BLaER1 (cell line): Measurements from ENCODE around the gene STX1B.

ENCODE experiments used
- H3K27ac ChIP-seq: shearing (Covaris generic); formaldehyde crosslinking; 2 replicates; pipeline ENCODE4 v1.8.1; 2022
- H3K27me3 ChIP-seq: shearing (Covaris generic); formaldehyde crosslinking; 2 replicates; pipeline ENCODE4 v1.8.1; 2022
- H3K36me3 ChIP-seq: shearing (Covaris generic); formaldehyde crosslinking; 2 replicates; pipeline ENCODE4 v1.8.1; 2022
- H3K4me1 ChIP-seq: shearing (Covaris generic); formaldehyde crosslinking; 2 replicates; pipeline ENCODE4 v1.8.1; 2022
- H3K4me2 ChIP-seq: shearing (Covaris generic); formaldehyde crosslinking; 2 replicates; pipeline ENCODE4 v1.8.1; 2022
- H3K4me3 ChIP-seq: shearing (Covaris generic); formaldehyde crosslinking; 2 replicates; pipeline ENCODE4 v1.8.1; 2022
- H3K9ac ChIP-seq: shearing (Covaris generic); formaldehyde crosslinking; 2 replicates; pipeline ENCODE4 v1.8.1; 2022
- H3K9me3 ChIP-seq: shearing (Covaris generic); formaldehyde crosslinking; 2 replicates; pipeline ENCODE4 v1.8.1; 2022
- H4K20me1 ChIP-seq: shearing (Covaris generic); formaldehyde crosslinking; 2 replicates; pipeline ENCODE4 v1.8.1; 2022
- Cebpa-rat ChIP-seq: shearing (Covaris generic); IDR thresholded peaks from 2 replicates; pipeline ENCODE4 v1.8.1; 2022

STX1B gene

DNA sequence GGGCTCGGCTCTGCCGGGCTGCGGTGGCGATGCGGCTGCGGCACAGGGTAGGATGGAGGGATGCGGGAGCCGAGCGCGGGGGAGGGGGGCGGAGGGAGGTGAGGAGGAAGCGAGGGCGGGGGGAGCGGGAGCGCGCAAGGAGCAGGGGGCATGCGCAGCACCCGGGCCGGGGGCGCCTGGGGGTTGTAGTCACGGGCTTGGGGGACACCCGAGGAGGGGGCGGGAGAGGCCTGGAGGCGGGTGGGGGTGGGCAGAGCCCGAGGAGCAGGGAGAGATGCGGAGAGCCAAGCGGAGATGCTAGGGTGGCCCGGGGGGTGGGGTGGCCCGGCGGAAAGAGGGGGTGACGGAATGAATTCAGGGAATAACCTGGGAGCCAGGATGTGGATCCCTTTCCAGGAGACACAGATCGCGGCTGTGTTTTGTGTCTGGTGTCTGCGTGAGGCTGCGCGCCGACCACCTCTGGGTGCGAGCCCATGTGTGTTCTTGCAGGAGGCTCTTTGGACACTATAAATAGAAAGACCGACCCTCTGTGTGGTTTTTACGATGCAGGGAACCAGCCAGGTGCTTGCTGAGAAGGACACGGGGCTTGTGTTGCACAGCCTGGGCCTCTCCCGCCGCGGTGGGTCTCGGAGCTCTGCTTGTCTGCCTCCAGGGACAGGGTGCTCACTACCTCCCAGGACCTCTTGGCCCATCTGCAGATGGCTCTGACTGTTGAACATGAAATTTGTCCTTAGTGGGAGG, at the start of gene STX1B:
STX1B (minus strand) TSS at position 54 of the 741 bp plus-strand sequence. CDS start 242 bp downstream, outside the sequence.
- H4K20me1 ChIP-seq: no peaks in the 10 kb centered on the region
- H3K9ac ChIP-seq: 0 out of 2 replicates have a peak within 1 kb of the TSS, but pooled peaks have one; percentile 24
- H3K4me3 ChIP-seq: peak within 1 kb of the TSS; percentile 62
- peaks cover 14% of the 10 kb centered on the region; the same call in 1 of the 2 replicates for H3K27me3 ChIP-seq
- peak within 1 kb of the TSS; percentile 76 for H3K4me2 ChIP-seq
- no peaks in the 10 kb centered on the region for H3K9me3 ChIP-seq
- no peaks in the 10 kb centered on the region for H3K36me3 ChIP-seq
- no peak for TF ChIP-seq Cebpa-rat
- no peak within 1 kb of the TSS for H3K27ac ChIP-seq
- peaks cover 37% of the 10 kb centered on the region for H3K4me1 ChIP-seq

GRCh38 chr16:31055613-31056012, 45.2 kb upstream of the STX1B start:
- Histone ChIP-seq H4K20me1 (no peaks in the 10 kb centered on the region), H3K27me3 (no peaks in the 10 kb centered on the region), H3K4me2 (no peak overlapping the region), H3K4me3 (no peak overlapping the region), H3K4me1 (no peaks in the 10 kb centered on the region), H3K9me3 (no peaks in the 10 kb centered on the region), H3K9ac (no peak overlapping the region), H3K36me3 (peaks cover 29% of the 10 kb centered on the region), H3K27ac (no peak overlapping the region)
- TF ChIP-seq Cebpa-rat: no peak

GRCh38 chr16:31052114-31052513, 41.7 kb upstream of the STX1B start:
- H3K4me3 ChIP-seq: no peak overlapping the region
- no peaks in the 10 kb centered on the region for H4K20me1 ChIP-seq
- no peaks in the 10 kb centered on the region for H3K27me3 ChIP-seq
- H3K4me1 ChIP-seq: no peaks in the 10 kb centered on the region
- no peak overlapping the region for H3K9ac ChIP-seq
- TF ChIP-seq Cebpa-rat: no peak
- no peak overlapping the region for H3K4me2 ChIP-seq
- H3K9me3 ChIP-seq: no peaks in the 10 kb centered on the region
- no peak overlapping the region for H3K27ac ChIP-seq
- H3K36me3 ChIP-seq: no peaks in the 10 kb centered on the region; the same call in 1 of the 2 replicates

DNA sequence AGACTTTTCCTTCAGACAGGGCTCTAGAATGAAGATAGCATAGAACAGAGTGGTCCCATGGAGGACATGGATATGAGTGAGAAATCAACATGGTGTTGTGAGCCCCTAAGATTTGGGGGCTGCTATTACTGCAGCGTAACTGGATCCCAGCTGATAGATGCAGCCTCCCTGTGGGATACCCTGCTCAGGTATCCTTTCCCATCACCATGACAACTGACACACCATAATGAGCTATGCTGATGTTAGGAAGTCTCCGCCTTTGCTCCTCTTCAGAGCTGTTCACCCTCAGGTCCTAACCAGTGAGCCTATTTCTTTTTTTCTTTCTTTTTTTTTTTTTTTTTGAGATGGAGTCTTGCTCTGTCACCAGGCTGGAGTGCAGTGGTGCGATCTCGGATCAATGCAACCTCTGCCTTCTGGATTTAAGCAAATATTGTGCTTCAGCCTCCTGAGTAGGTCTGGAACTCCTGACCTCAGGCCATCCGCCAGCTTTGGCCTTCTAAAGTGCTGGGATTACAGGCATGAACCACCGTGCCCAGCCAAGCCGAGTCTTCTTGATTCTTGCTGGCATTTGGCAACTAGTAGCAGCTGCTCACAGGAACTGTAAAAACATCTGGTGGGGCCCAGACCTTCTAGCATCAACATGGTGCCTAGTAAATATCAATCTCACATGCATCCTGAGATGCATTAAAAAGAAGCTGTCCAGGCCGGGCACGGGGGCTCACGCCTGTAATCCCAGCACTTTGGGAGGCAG, 40.0 kb upstream of the STX1B start:
- Histone ChIP-seq H4K20me1 (no peaks in the 10 kb centered on the region), H3K4me3 (no peak overlapping the region), H3K4me1 (no peaks in the 10 kb centered on the region), H3K9ac (no peak overlapping the region), H3K27me3 (no peaks in the 10 kb centered on the region), H3K27ac (no peak overlapping the region), H3K36me3 (no peaks in the 10 kb centered on the region), H3K9me3 (no peaks in the 10 kb centered on the region), H3K4me2 (no peak overlapping the region)
- TF ChIP-seq Cebpa-rat: no peak

GRCh38 chr16:31043898-31044481, 33.6 kb upstream of the STX1B start:
- no peak overlapping the region for H3K9ac ChIP-seq
- no peak overlapping the region for H3K4me3 ChIP-seq
- H3K27ac ChIP-seq: no peak overlapping the region
- H3K36me3 ChIP-seq: peaks cover 48% of the 10 kb centered on the region
- no peaks in the 10 kb centered on the region for H3K9me3 ChIP-seq
- no peaks in the 10 kb centered on the region for H3K4me1 ChIP-seq
- no peaks in the 10 kb centered on the region for H4K20me1 ChIP-seq
- no peak for TF ChIP-seq Cebpa-rat
- H3K27me3 ChIP-seq: no peaks in the 10 kb centered on the region
- H3K4me2 ChIP-seq: no peak overlapping the region

DNA sequence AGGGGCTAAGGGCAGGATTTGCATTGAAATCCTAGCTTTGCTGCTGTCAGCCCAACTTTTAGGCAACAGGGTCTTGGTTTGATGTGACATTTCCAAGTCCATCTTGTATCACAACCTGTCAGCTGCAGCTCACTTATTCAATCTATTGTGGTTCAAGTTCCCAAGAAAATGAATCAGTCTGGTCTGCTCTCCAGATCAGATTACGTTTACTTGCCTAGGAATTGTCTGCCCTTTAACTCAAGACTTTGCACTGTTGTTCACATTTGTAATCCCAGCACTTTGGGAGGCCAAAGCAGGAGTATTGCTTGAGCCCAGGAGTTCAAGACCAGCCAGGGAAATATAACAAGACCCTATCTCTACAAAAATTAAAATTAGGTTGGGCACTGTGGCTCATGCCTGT, 32.9 kb upstream of the STX1B start:
- H3K36me3 ChIP-seq: peaks cover 55% of the 10 kb centered on the region
- no peak overlapping the region for H3K27ac ChIP-seq
- H3K27me3 ChIP-seq: no peaks in the 10 kb centered on the region
- H4K20me1 ChIP-seq: no peaks in the 10 kb centered on the region
- H3K4me1 ChIP-seq: no peaks in the 10 kb centered on the region
- no peaks in the 10 kb centered on the region for H3K9me3 ChIP-seq
- no peak overlapping the region for H3K9ac ChIP-seq
- TF ChIP-seq Cebpa-rat: no peak
- no peak overlapping the region for H3K4me2 ChIP-seq
- H3K4me3 ChIP-seq: no peak overlapping the region

GRCh38 chr16:31042866-31043265, 32.4 kb upstream of the STX1B start:
- H3K36me3 ChIP-seq: peaks cover 59% of the 10 kb centered on the region
- no peaks in the 10 kb centered on the region for H3K27me3 ChIP-seq
- H4K20me1 ChIP-seq: no peaks in the 10 kb centered on the region
- H3K4me2 ChIP-seq: no peak overlapping the region
- H3K4me3 ChIP-seq: no peak overlapping the region
- no peak for TF ChIP-seq Cebpa-rat
- H3K9ac ChIP-seq: no peak overlapping the region
- H3K27ac ChIP-seq: no peak overlapping the region
- H3K9me3 ChIP-seq: no peaks in the 10 kb centered on the region
- no peaks in the 10 kb centered on the region for H3K4me1 ChIP-seq

- Histone ChIP-seq H3K4me3 (no peak overlapping the region), H3K4me1 (peaks cover 7% of the 10 kb centered on the region), H3K9me3 (no peaks in the 10 kb centered on the region), H4K20me1 (peaks cover 11% of the 10 kb centered on the region), H3K9ac (no peak overlapping the region), H3K36me3 (peaks cover 84% of the 10 kb centered on the region), H3K27me3 (no peaks in the 10 kb centered on the region), H3K4me2 (no peak overlapping the region), H3K27ac (no peak overlapping the region)
- TF ChIP-seq Cebpa-rat: no peak
Measured at GRCh38 chr16:31038993-31039392, 28.6 kb upstream of the STX1B start.

DNA sequence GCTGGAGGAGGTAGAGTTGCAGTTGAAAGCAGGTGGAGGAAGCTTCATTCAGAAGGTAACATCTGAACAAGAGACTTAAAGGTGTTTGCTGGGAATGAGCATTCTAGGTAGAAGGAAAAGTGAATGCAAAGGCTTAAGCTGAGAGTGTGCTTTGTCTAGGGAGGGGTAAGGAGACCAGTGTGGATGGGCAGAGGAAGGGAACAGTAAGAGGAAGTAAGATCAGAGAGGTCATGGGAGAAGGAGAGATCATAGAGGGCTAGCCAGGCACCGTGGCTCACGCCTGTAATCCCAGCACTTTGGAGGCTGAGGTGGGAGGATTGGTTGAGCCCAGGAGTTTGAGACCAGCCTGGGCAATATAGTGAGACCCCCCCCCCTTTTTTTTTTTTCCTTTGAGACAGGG, 26.3 kb upstream of the STX1B start:
- H4K20me1 ChIP-seq: peaks cover 11% of the 10 kb centered on the region
- H3K4me1 ChIP-seq: peaks cover 18% of the 10 kb centered on the region
- no peak overlapping the region for H3K9ac ChIP-seq
- no peaks in the 10 kb centered on the region for H3K27me3 ChIP-seq
- no peak overlapping the region for H3K27ac ChIP-seq
- H3K4me3 ChIP-seq: no peak overlapping the region
- no peaks in the 10 kb centered on the region for H3K9me3 ChIP-seq
- TF ChIP-seq Cebpa-rat: no peak
- H3K36me3 ChIP-seq: peaks cover 62% of the 10 kb centered on the region
- H3K4me2 ChIP-seq: no peak overlapping the region
